OCI-LY3 (cell line): ENCODE data around the gene RAB31.

Source experiments
- EZH2phosphoT487 ChIP-seq: fragments of 200-600 bp; shearing (Covaris generic); IDR thresholded peaks from 2 replicates; pipeline ENCODE4 v1.6.1; 2018; ENCODE audit warnings: antibody characterized with exemption, mixed run types, low read depth
- TF ChIP-seq, protein P1 (sequence below): fragments of 200-600, 300-600 bp; sonication (generic); IDR thresholded peaks from 2 replicates; pipeline ENCODE4 v1.5.1; 2014; ENCODE audit warnings: antibody characterized with exemption, low read length, low read depth

DNA sequence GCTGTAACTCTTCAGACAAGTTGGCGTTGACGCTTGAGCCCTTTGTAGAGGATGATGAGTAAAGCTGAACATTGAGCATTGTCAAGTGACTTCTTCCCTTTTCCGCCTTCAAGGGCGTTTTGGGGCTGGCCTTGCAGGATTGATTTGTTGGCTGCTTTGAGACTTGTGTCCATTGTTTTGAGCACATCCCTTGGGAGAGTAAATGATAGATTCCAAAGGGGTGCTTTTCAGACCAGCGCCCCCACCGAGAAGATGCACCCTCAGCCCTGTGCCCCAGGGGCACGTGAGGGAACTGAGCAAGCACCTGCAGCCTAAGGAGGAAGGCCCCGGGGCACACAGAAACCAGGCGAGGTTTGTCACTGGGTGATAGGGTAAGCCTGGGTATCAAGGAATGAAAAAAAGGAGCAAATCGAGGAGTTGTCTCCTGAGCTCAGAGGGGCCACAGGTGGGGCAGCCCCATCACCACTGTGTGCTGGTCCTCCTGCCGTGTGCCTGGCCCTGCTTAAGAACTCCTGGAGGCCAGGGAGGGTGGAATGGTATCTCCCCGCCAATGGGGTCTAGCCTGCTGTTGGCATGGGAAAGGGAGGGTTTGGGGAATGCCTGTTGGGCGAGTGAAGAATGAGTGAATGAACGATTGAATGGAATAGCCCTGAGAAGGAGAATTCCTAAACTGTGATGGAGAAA, 64.0 kb downstream of the RAB31 start:
- TF ChIP-seq, protein P1, sequence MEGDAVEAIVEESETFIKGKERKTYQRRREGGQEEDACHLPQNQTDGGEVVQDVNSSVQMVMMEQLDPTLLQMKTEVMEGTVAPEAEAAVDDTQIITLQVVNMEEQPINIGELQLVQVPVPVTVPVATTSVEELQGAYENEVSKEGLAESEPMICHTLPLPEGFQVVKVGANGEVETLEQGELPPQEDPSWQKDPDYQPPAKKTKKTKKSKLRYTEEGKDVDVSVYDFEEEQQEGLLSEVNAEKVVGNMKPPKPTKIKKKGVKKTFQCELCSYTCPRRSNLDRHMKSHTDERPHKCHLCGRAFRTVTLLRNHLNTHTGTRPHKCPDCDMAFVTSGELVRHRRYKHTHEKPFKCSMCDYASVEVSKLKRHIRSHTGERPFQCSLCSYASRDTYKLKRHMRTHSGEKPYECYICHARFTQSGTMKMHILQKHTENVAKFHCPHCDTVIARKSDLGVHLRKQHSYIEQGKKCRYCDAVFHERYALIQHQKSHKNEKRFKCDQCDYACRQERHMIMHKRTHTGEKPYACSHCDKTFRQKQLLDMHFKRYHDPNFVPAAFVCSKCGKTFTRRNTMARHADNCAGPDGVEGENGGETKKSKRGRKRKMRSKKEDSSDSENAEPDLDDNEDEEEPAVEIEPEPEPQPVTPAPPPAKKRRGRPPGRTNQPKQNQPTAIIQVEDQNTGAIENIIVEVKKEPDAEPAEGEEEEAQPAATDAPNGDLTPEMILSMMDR: no peak
- TF ChIP-seq EZH2phosphoT487: no peak
